Neutrophil (primary cell): Measurements from ENCODE around the gene SMARCD1.

Experiments used
- H3K27ac ChIP-seq: fragments of 200-600 bp; sonication (generic); 2 replicates; pipeline ENCODE4 v1.5.1; 2016; ENCODE audit warnings: mild to moderate bottlenecking, moderate library complexity
- H3K27me3 ChIP-seq: fragments of 200-600 bp; sonication (generic); 2 replicates; pipeline ENCODE4 v1.6.0; 2016; ENCODE audit warnings: mild to moderate bottlenecking
- H3K36me3 ChIP-seq: fragments of 200-600 bp; sonication (generic); 2 replicates; pipeline ENCODE4 v1.5.1; 2017
- H3K4me1 ChIP-seq, 2 experiments: fragments of 200-600 bp in 1 of 2; sonication (generic) in 1 of 2; 1 replicate in 1 of 2; 2 replicates in 1 of 2; pipeline versions ENCODE4 v1.5.1 to v1.6.1; 2013 to 2016; ENCODE audit warnings: low read depth in 1 of 2, low read length in 1 of 2, mild to moderate bottlenecking in 1 of 2, moderate library complexity in 1 of 2; ENCODE audit not compliant: control insufficient read depth in 1 of 2, insufficient read depth in 1 of 2
- H3K4me3 ChIP-seq, 2 experiments: fragments of 200-600 bp in 1 of 2; sonication (generic) in 1 of 2; 1 replicate in 1 of 2; 2 replicates in 1 of 2; pipeline ENCODE4 v1.5.1; 2013 to 2016; ENCODE audit warnings: low read depth in 1 of 2, low read length in 1 of 2, mild to moderate bottlenecking in 1 of 2, moderate library complexity in 1 of 2
- H3K9me3 ChIP-seq: fragments of 200-600 bp; sonication (generic); 2 replicates; pipeline ENCODE4 v1.5.1; 2016
- TF ChIP-seq, protein P1 (sequence below): fragments of 200-600 bp; sonication (generic); IDR thresholded peaks from 2 replicates; pipeline ENCODE4 v1.5.1; 2016; ENCODE audit warnings: antibody characterized with exemption

Gene SMARCD1

GRCh38 chr12:50087151-50087550 lies 2.0 kb downstream of the SMARCD1 start:
- H3K27ac ChIP-seq = no peak overlapping the region
- no peaks in the 10 kb centered on the region for H3K27me3 ChIP-seq
- peaks cover 13 to 20% of the 10 kb centered on the region in 2 experiments for H3K4me1 ChIP-seq
- H3K9me3 ChIP-seq = no peaks in the 10 kb centered on the region
- peaks cover 47% of the 10 kb centered on the region for H3K36me3 ChIP-seq
- no peak overlapping the region for H3K4me3 ChIP-seq
- TF ChIP-seq, protein P1, sequence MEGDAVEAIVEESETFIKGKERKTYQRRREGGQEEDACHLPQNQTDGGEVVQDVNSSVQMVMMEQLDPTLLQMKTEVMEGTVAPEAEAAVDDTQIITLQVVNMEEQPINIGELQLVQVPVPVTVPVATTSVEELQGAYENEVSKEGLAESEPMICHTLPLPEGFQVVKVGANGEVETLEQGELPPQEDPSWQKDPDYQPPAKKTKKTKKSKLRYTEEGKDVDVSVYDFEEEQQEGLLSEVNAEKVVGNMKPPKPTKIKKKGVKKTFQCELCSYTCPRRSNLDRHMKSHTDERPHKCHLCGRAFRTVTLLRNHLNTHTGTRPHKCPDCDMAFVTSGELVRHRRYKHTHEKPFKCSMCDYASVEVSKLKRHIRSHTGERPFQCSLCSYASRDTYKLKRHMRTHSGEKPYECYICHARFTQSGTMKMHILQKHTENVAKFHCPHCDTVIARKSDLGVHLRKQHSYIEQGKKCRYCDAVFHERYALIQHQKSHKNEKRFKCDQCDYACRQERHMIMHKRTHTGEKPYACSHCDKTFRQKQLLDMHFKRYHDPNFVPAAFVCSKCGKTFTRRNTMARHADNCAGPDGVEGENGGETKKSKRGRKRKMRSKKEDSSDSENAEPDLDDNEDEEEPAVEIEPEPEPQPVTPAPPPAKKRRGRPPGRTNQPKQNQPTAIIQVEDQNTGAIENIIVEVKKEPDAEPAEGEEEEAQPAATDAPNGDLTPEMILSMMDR = no peak

GRCh38 chr12:50087995-50088394 lies 2.9 kb downstream of the SMARCD1 start:
- TF ChIP-seq, protein P1 = no peak
- Histone ChIP-seq H3K4me1 (peaks cover 13 to 20% of the 10 kb centered on the region in 2 experiments), H3K27ac (peak overlapping the region; percentile 28), H3K36me3 (peaks cover 55% of the 10 kb centered on the region), H3K9me3 (no peaks in the 10 kb centered on the region), H3K27me3 (no peaks in the 10 kb centered on the region), H3K4me3 (no peak overlapping the region)

DNA sequence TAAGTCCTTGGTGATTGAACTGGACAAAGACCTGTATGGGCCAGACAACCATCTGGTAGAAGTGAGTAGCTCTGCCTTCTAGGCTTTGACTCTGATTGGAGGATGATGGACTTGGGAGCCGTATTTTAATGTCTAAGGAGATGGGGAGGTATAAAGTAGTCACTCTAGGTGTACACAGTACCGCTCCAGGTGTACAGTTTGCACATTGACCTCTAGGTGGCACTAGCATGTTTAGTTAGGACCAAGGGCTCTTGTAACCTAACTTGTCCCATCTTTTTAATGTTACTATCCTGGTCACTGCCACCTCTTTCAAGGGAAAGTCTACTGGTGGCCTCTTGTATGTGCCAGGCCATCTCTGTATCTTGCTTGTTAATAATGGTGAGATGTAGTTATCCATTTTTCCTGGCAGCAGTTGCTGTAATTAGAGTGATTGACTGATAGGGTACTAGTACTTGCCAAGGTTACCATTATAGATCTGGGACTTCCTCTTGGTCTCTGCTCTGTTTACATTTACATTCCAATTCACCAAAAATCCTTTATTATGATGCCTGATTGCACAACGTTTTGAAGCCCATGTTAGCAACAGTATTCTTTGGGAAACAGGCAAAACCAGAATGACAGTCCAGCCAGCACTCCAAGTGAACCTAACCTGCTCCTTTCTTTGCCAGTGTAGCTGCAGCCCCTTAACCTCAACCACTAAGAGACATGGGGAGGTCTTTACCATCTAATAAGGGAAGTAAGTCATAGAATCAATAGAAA lies 3.6 kb downstream of the SMARCD1 start:
- Histone ChIP-seq H3K27ac (peak overlapping the region; percentile 28), H3K36me3 (peaks cover 63% of the 10 kb centered on the region), H3K27me3 (no peaks in the 10 kb centered on the region), H3K9me3 (no peaks in the 10 kb centered on the region), H3K4me1 (peaks cover 13 to 20% of the 10 kb centered on the region in 2 experiments), H3K4me3 (no peak overlapping the region)
- TF ChIP-seq, protein P1 = peak; percentile 82

DNA sequence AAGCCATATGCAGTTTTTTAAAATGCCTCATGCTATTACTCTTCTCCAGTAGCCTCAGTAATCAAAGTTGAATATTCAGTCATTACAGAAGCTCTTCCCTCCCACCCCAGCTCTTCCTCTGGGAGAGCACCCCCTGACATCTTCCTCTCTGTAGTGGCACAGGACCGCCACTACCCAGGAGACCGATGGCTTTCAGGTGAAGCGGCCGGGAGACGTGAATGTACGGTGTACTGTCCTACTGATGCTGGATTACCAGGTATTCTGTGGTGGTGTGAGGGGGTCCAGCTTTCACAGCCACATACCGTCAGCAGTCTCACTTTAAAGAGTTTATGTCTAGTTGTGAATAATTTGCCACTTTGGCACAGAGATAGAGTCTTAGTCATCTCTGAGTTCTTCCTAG lies 4.6 kb downstream of the SMARCD1 start:
- H3K36me3 ChIP-seq = peaks cover 72% of the 10 kb centered on the region
- no peaks in the 10 kb centered on the region for H3K9me3 ChIP-seq
- H3K27ac ChIP-seq = no peak overlapping the region
- H3K4me3 ChIP-seq = no peak overlapping the region
- H3K27me3 ChIP-seq = no peaks in the 10 kb centered on the region
- TF ChIP-seq, protein P1 = no peak
- H3K4me1 ChIP-seq = peaks cover 9 to 15% of the 10 kb centered on the region in 2 experiments

GRCh38 chr12:50090391-50090790 lies 5.2 kb downstream of the SMARCD1 start:
- TF ChIP-seq, protein P1 = no peak
- H3K4me3 ChIP-seq = no peak overlapping the region
- peaks cover 79% of the 10 kb centered on the region for H3K36me3 ChIP-seq
- peaks cover 8 to 15% of the 10 kb centered on the region in 2 experiments for H3K4me1 ChIP-seq
- H3K9me3 ChIP-seq = no peaks in the 10 kb centered on the region
- H3K27me3 ChIP-seq = no peaks in the 10 kb centered on the region
- no peak overlapping the region for H3K27ac ChIP-seq
